LNCAP (cell line): ENCODE measurements around the gene RFTN1.

Experiments
- CTCF ChIP-seq: fragments of 450-650 bp; IDR thresholded peaks from 2 replicates; pipeline ENCODE4 v1.5.1; 2017; ENCODE audit warnings: mild to moderate bottlenecking

RFTN1 gene

GRCh38 chr3:16430717-16431630 is 82.5 kb downstream of the RFTN1 start:
- TF ChIP-seq CTCF, result no peak

- no peak for TF ChIP-seq CTCF
Observed at GRCh38 chr3:16429086-16429485, 84.4 kb downstream of the RFTN1 start.

GRCh38 chr3:16428612-16429011 is 84.9 kb downstream of the RFTN1 start:
- TF ChIP-seq CTCF, result no peak

- no peak for TF ChIP-seq CTCF
Observed at GRCh38 chr3:16427103-16427965, 86.2 kb downstream of the RFTN1 start.

- no peak for TF ChIP-seq CTCF
Observed at GRCh38 chr3:16426665-16427064, 86.8 kb downstream of the RFTN1 start.

GRCh38 chr3:16426029-16426400 is 87.5 kb downstream of the RFTN1 start:
- TF ChIP-seq CTCF, result no peak

GRCh38 chr3:16425398-16426028 is 88.0 kb downstream of the RFTN1 start:
- no peak for TF ChIP-seq CTCF
